HG03039 (cell line): ENCODE measurements around the gene AP1G2.
"Not testable (repeated sequence)": the region's sequence is repeated elsewhere in the genome, so short reads cannot be mapped to it uniquely, and the experiment has no call there.

Source experiments
- ATAC-seq: cut with Tn5 transposase; IDR thresholded peaks from one replicate; pipeline ENCODE4 v1.9.1; 2021; ENCODE audit warnings: mild to moderate bottlenecking, moderate library complexity; ENCODE audit not compliant: unreplicated experiment

AP1G2 gene

GRCh38 chr14:23539248-23540140, 28.1 kb downstream of the AP1G2 start:
- ATAC-seq, result no peak

GRCh38 chr14:23538785-23539184, 28.8 kb downstream of the AP1G2 start:
- no peak for ATAC-seq

- ATAC-seq, result no peak
These were observed 29.4 kb downstream of the AP1G2 start for GRCh38 chr14:23538050-23538718.

GRCh38 chr14:23537351-23538049, 30.1 kb downstream of the AP1G2 start:
- no peak for ATAC-seq

- ATAC-seq, result not testable (repeated sequence)
These were observed 30.7 kb downstream of the AP1G2 start for GRCh38 chr14:23536906-23537305.

GRCh38 chr14:23536494-23536893, 31.1 kb downstream of the AP1G2 start:
- no peak for ATAC-seq

- no peak for ATAC-seq
These were observed 31.6 kb downstream of the AP1G2 start for GRCh38 chr14:23535943-23536342.

- ATAC-seq, result no peak
These were observed 33.7 kb downstream of the AP1G2 start for GRCh38 chr14:23533652-23534435.

- ATAC-seq, result no peak
These were observed 34.9 kb downstream of the AP1G2 start for GRCh38 chr14:23532658-23533057.

GRCh38 chr14:23531391-23531790, 36.2 kb downstream of the AP1G2 start:
- ATAC-seq, result no peak

GRCh38 chr14:23530375-23531055, 37.1 kb downstream of the AP1G2 start:
- no peak for ATAC-seq

- ATAC-seq, result no peak
These were observed 38.6 kb downstream of the AP1G2 start for GRCh38 chr14:23529016-23529415.

GRCh38 chr14:23528555-23528954, 39.0 kb downstream of the AP1G2 start:
- ATAC-seq, result no peak

- no peak for ATAC-seq
These were observed 42.0 kb downstream of the AP1G2 start for GRCh38 chr14:23525611-23526010.

- no peak for ATAC-seq
These were observed 42.6 kb downstream of the AP1G2 start for GRCh38 chr14:23524954-23525353.

GRCh38 chr14:23523229-23524016, 44.2 kb downstream of the AP1G2 start:
- ATAC-seq, result no peak

GRCh38 chr14:23522643-23523198, 44.9 kb downstream of the AP1G2 start:
- ATAC-seq, result no peak

- no peak for ATAC-seq
These were observed 45.6 kb downstream of the AP1G2 start for GRCh38 chr14:23521785-23522640.
